Measurements from ENCODE around the gene FLRT2. TPM values are rescaled to one million over a fixed set of nuclear protein-coding genes. Genes with fewer than 3 reads are reported as not detected.

Gene FLRT2
- total and polyA plus RNA-seq, 2 donors (not counting 1 experiment from before 2014, with no cell fraction given) = not detected

- CTCF ChIA-PET = interaction anchor here (0.6 kb wide), 1 partner anchor 1781 kb away, joined by 3 read pairs; no protein-coding TSS in a partner anchor
- WGBS (ENCODE audit: insufficient coverage) = 77% methylated on average over 4 of the region's 9 CpGs
- no peak for DNase-seq
Observed at GRCh38 chr14:85662096-85662495, 132.2 kb downstream of the FLRT2 start.

GRCh38 chr14:85663256-85663655, 133.3 kb downstream of the FLRT2 start:
- ATAC-seq (ENCODE audit: low read depth) (no peak), DNase-seq (no peak)
- POLR2A ChIA-PET = no interaction called here
- H3K4me3 Mint-ChIP-seq = no peak overlapping the region
- Histone ChIP-seq H3K9me3 (ENCODE audit: control extremely low read depth in 1 of 3, control insufficient read depth in 2 of 3, insufficient read depth in 1 of 3, low read length in 2 of 3) (no peaks in the 10 kb centered on the region), H4K20me1 (ENCODE audit: control insufficient read depth, insufficient read depth, low read length, poor library complexity, severe bottlenecking) (no peaks in the 10 kb centered on the region), H3K4me3 (ENCODE audit: control extremely low read depth in 1 of 5, extremely low read depth in 1 of 5, insufficient read depth in 1 of 5, low read depth in 2 of 5, low read length in 4 of 5) (no peak overlapping the region), H3K79me2 (ENCODE audit: control insufficient read depth, insufficient read depth, low read length) (no peaks in the 10 kb centered on the region), H3K9ac (ENCODE audit: low read length) (no peak overlapping the region), H3K4me1 (ENCODE audit: control insufficient read depth in 2 of 2, insufficient read depth in 2 of 2, low read length in 2 of 2) (no peaks in the 10 kb centered on the region), H2AFZ (ENCODE audit: insufficient read depth, low read depth, low read length, poor library complexity, severe bottlenecking) (no peak overlapping the region), H3K27ac (ENCODE audit: low read length in 2 of 2) (no peak overlapping the region), H3K27me3 (replicated peaks in 1 of 4; ENCODE audit: control extremely low read depth in 1 of 4, control insufficient read depth in 3 of 4, insufficient read depth in 4 of 4, low read length in 3 of 4) (no peaks in the 10 kb centered on the region), H3K4me2 (replicated peaks; ENCODE audit: low read depth, low read length, poor library complexity, severe bottlenecking) (no peak overlapping the region), H3K36me3 (replicated peaks in 1 of 2; ENCODE audit: control extremely low read depth in 1 of 2, control insufficient read depth in 1 of 2, extremely low read depth in 1 of 2, insufficient read depth in 2 of 2, low read length in 1 of 2) (no peaks in the 10 kb centered on the region)
- H3K27ac Mint-ChIP-seq = no peak overlapping the region
- CTCF ChIA-PET = interaction anchor here (1.3 kb wide), 1 partner anchor 12 kb away, joined by 3 read pairs; no protein-coding TSS in a partner anchor
- H3K4me1 Mint-ChIP-seq = no peaks in the 10 kb centered on the region
- intact Hi-C loops (cut with micrococcal nuclease) = no loop called here
- H3K27me3 Mint-ChIP-seq = no peaks in the 10 kb centered on the region
- TF ChIP-seq EZH2 (IDR thresholded peaks at IDR 0.05; ENCODE audit: borderline replicate concordance, insufficient read depth, low read depth, low read length, poor library complexity, severe bottlenecking) (no peak), CTCF (IDR thresholded peaks at IDR 0.05) (no peak)
- H3K9me3 Mint-ChIP-seq (ENCODE audit: insufficient read depth) = peaks cover 4% of the 10 kb centered on the region
- 83% methylated on average over 1 of the region's 2 CpGs for WGBS (ENCODE audit: insufficient coverage)

More at GRCh38 chr14:85662096-85662495, 132.2 kb downstream of the FLRT2 start:
- Mint-ChIP-seq H3K4me1 (no peaks in the 10 kb centered on the region), H3K27me3 (no peaks in the 10 kb centered on the region), H3K27ac (no peak overlapping the region), H3K9me3 (ENCODE audit: insufficient read depth) (peaks cover 4% of the 10 kb centered on the region), H3K4me3 (no peak overlapping the region)
- Histone ChIP-seq H3K4me1 (ENCODE audit: control insufficient read depth in 2 of 2, insufficient read depth in 2 of 2, low read length in 2 of 2) (no peaks in the 10 kb centered on the region), H3K36me3 (replicated peaks in 1 of 2; ENCODE audit: control extremely low read depth in 1 of 2, control insufficient read depth in 1 of 2, extremely low read depth in 1 of 2, insufficient read depth in 2 of 2, low read length in 1 of 2) (no peaks in the 10 kb centered on the region), H3K4me3 (ENCODE audit: control extremely low read depth in 1 of 5, extremely low read depth in 1 of 5, insufficient read depth in 1 of 5, low read depth in 2 of 5, low read length in 4 of 5) (no peak overlapping the region), H3K27ac (ENCODE audit: low read length in 2 of 2) (no peak overlapping the region), H3K79me2 (ENCODE audit: control insufficient read depth, insufficient read depth, low read length) (no peaks in the 10 kb centered on the region), H3K4me2 (replicated peaks; ENCODE audit: low read depth, low read length, poor library complexity, severe bottlenecking) (no peak overlapping the region), H4K20me1 (ENCODE audit: control insufficient read depth, insufficient read depth, low read length, poor library complexity, severe bottlenecking) (no peaks in the 10 kb centered on the region), H3K9ac (ENCODE audit: low read length) (no peak overlapping the region), H2AFZ (ENCODE audit: insufficient read depth, low read depth, low read length, poor library complexity, severe bottlenecking) (no peak overlapping the region), H3K27me3 (replicated peaks in 1 of 4; ENCODE audit: control extremely low read depth in 1 of 4, control insufficient read depth in 3 of 4, insufficient read depth in 4 of 4, low read length in 3 of 4) (no peaks in the 10 kb centered on the region), H3K9me3 (ENCODE audit: control extremely low read depth in 1 of 3, control insufficient read depth in 2 of 3, insufficient read depth in 1 of 3, low read length in 2 of 3) (peaks cover 0 to 2% (median 0%) of the 10 kb centered on the region in 3 donors)
- POLR2A ChIA-PET = no interaction called here
- intact Hi-C loops (cut with micrococcal nuclease) = no loop called here
- no peak for TF ChIP-seq EZH2 (IDR thresholded peaks at IDR 0.05; ENCODE audit: borderline replicate concordance, insufficient read depth, low read depth, low read length, poor library complexity, severe bottlenecking)
- TF ChIP-seq CTCF (IDR thresholded peaks at IDR 0.05) = no peak
- ATAC-seq (ENCODE audit: low read depth) = no peak

Data from B cell (primary cell).